Dedifferentiated amniotic fluid mesenchymal stem cell (primary cell): ENCODE results near the gene ZNF236.

Experiments
- DNase-seq: peaks from one replicate; pipeline ENCODE4 v3.0.0-alpha.2; 2016; ENCODE audit errors: extremely low spot score

ZNF236 gene

GRCh38 chr18:76821356-76821874, 942 bp upstream of the ZNF236 start:
- no peak for DNase-seq

GRCh38 chr18:76821875-76822505, 367 bp upstream of the ZNF236 start:
- DNase-seq = peak; percentile 46

GRCh38 chr18:76823161-76823538, 793 bp downstream of the ZNF236 start:
- DNase-seq = no peak

GRCh38 chr18:76823587-76824011, 1.2 kb downstream of the ZNF236 start:
- DNase-seq = no peak

- no peak for DNase-seq
These were observed 1.9 kb downstream of the ZNF236 start for GRCh38 chr18:76824145-76824676.

GRCh38 chr18:76824754-76825153, 2.4 kb downstream of the ZNF236 start:
- DNase-seq = no peak

GRCh38 chr18:76827205-76828200, 5.1 kb downstream of the ZNF236 start:
- no peak for DNase-seq

- DNase-seq = no peak
These were observed 12.0 kb downstream of the ZNF236 start for GRCh38 chr18:76834379-76834778.

- DNase-seq = no peak
These were observed 13.0 kb downstream of the ZNF236 start for GRCh38 chr18:76835380-76835779.

- no peak for DNase-seq
These were observed 14.7 kb downstream of the ZNF236 start for GRCh38 chr18:76837071-76837470.

- DNase-seq = no peak
These were observed 15.8 kb downstream of the ZNF236 start for GRCh38 chr18:76838182-76838581.

GRCh38 chr18:76839086-76839794, 16.9 kb downstream of the ZNF236 start:
- DNase-seq = no peak

GRCh38 chr18:76842837-76843530, 20.6 kb downstream of the ZNF236 start:
- no peak for DNase-seq

- no peak for DNase-seq
These were observed 21.8 kb downstream of the ZNF236 start for GRCh38 chr18:76844144-76844543.

GRCh38 chr18:76844742-76845477, 22.6 kb downstream of the ZNF236 start:
- DNase-seq = no peak

GRCh38 chr18:76846217-76846616, 23.9 kb downstream of the ZNF236 start:
- no peak for DNase-seq

- DNase-seq = no peak
These were observed 25.6 kb downstream of the ZNF236 start for GRCh38 chr18:76847916-76848315.

GRCh38 chr18:76850112-76850511, 27.8 kb downstream of the ZNF236 start:
- no peak for DNase-seq

- DNase-seq = no peak
These were observed 33.2 kb downstream of the ZNF236 start for GRCh38 chr18:76855594-76855993.

GRCh38 chr18:76857476-76857875, 35.1 kb downstream of the ZNF236 start:
- no peak for DNase-seq
